Fibroblast of skin of back (primary cell): ENCODE results near the gene LRMDA.
A peak's percentile ranks its signal among the peaks of the same experiment; 100 is the strongest.
"Not testable (repeated sequence)": the region's sequence is repeated elsewhere in the genome, so short reads cannot be mapped to it uniquely, and the experiment has no call there.

Experiments
- DNase-seq: peaks from one replicate; pipeline ENCODE4 v3.0.0-alpha.2; 2013

Gene LRMDA

GRCh38 chr10:76037531-76038155 is 606.2 kb downstream of the LRMDA start:
- peak; percentile 93 for DNase-seq

DNA sequence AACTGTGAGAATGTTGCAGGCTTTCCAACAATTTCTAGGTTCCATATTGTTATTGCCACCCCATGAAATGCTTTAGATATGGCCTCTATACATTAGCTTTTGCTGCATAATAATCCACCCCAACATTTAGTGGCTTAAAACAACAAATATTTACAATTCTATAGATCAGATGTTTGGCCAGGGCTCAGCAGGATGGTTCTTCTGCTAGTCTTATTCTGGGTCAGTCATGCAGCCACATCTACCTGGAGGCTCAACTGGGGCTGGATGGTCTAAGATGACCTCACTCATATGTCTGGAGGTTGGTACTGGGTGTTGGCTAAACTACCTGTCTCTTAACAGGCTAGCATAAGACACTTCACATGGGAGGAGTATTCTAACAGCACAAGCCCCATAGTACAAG is 607.3 kb downstream of the LRMDA start:
- DNase-seq = no peak

DNA sequence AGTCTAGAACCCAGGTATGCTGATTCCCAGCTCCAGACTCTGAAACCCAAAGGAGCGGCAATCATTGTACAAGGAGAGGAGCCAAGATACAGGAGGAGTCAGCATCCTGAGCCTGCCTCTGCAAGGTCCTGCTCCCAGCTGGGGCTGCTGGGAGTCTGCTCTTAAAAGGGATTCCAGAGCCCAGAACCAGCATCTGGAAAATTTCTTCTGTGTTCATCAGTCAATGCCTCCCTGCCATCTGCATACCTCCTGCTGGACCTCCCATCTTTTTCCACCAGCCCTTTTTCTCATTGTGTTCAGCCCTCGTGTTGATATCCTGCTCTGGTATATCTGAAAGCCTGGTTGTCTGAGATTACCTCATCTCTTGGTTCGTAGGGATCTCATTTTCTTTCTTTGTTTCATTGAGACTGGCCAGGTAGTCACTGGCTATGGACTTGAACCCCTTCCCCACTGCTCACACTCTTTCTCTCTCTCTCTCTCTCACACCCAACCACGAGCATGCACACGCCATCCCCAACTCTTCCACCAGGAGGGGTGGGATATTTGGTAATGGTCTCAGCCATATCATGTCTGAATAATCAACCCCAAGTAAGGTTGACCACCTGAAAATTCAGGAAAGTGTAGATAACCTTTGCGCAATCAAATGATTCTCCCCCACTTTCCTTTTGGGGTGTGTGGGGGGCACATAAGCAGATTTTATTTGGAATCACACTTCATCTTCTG is 608.8 kb downstream of the LRMDA start:
- DNase-seq = no peak

GRCh38 chr10:76040830-76041220 is 609.4 kb downstream of the LRMDA start:
- DNase-seq = no peak

GRCh38 chr10:76041551-76041950 is 610.1 kb downstream of the LRMDA start:
- DNase-seq = no peak

- DNase-seq = peak; percentile 13
These were observed 611.8 kb downstream of the LRMDA start for GRCh38 chr10:76043261-76043660.

GRCh38 chr10:76044751-76045150 is 613.3 kb downstream of the LRMDA start:
- no peak for DNase-seq

DNA sequence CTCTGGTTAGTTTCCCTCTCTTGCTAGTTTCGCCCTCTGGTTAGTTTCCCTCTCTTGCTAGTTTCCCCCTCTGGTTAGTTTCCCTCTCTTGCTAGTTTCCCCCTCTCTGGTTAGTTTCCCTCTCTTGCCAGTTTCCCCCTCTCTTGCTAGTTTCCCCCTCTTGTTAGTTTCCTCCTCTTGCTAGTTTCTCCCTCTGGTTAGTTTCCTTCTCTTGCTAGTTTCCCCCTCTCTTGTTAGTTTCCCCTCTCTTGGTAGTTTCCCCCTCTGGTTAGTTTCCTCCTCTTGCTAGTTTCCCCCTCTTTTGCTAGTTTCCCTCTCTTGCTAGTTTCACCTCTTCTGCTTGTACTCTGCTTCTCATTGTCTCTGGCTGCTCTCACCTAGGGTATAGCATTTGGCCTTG is 613.8 kb downstream of the LRMDA start:
- DNase-seq = no peak

DNA sequence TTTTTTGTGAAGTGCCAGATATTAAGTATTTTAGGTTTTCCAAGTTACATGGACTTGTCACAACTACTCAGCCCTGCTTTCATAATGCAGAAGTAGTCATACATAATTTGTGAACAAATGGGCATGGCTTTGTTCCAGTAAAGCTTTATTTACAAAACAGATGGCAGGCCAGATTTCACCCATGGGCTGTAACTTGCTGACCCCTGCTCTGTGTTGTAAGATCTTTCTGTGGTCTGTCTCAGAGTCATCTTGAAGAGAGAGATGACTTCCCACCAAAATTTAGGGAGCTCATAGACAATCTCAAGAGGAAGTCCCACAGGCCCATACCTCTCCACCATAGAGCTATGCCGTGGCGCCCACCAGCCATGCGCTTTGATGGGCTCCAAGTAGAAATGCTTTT is 616.1 kb downstream of the LRMDA start:
- DNase-seq = no peak

GRCh38 chr10:76049581-76050290 is 618.3 kb downstream of the LRMDA start:
- DNase-seq = no peak

DNA sequence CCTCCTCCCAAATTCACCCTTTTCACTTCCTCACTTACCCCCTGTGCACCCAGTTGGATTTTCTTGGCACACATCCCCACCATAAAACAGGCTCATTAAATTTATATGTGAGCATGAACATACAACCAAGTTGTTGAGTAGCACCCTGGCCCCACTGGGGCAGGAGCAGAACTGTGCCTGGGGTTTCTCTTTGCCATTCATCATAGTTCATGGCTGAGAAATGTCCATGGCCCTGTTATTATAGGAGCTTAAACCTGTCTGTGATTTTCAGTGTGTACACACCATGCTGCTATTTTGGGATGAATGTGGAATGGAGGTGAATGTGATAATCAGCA is 618.8 kb downstream of the LRMDA start:
- no peak for DNase-seq

DNA sequence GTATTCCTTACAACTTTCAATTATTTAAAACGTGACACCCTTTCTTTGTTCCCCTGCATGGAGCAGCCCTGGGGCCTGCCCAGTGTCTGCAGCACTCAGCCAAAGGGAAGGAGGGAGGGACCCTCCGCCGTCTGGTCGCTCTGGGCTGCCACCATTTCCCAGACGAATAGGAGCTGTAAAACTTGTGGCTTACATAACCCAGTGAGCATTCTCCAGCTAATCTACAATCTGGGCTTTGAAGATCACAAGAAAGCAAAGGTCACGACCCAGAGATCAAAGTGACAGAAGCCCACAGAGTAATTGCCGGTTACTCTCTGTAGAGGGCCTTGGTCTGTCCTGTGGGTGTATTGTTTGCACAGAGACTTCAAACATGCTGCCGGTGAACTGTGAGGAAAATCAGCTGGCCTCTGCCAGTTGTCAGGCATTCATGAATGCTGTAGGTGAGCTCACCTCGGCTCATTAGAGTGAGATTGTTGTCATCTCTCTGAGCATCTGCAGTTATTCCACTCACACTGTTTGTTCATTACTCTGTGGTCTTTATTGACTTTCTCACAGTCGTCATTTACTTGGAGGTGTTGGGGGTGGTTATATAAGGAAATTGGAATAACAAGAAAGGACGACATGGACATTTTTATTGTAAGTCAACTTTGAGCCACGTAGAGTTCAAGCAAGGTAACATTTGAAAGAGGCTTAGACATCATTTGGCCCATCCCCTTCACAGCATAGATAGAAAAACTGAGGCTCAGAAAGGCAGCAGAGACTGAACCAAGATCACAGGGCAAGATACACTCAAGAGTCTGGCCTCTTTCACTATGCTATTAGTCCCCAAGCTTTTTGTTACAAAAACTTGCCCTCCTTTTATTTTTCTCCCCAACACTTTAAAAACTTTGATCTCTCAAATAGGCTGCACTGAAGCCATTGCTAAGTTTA is 619.8 kb downstream of the LRMDA start:
- DNase-seq = no peak

GRCh38 chr10:76052682-76053503 is 621.5 kb downstream of the LRMDA start:
- no peak for DNase-seq

DNA sequence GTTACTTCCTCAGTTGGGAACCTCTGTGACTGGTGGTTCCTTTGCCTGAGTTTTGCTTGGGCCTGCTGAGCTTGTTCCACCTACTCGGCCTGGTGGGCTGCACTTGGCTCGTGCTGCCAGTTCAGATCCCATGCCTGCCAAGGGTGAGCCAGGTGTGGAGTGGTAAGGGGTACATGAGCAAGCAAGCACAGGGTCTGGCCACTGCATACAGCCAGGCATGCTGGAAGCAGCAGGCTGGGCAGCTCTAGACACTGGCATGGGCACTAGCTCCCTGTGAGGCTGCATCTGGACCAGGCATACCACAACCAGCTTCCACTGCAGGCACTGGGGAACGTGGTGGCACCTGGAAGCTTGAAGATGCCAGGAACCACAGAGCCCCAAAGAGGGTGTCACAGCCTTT is 624.0 kb downstream of the LRMDA start:
- no peak for DNase-seq

- DNase-seq = no peak
These were observed 624.5 kb downstream of the LRMDA start for GRCh38 chr10:76055963-76056362.

DNA sequence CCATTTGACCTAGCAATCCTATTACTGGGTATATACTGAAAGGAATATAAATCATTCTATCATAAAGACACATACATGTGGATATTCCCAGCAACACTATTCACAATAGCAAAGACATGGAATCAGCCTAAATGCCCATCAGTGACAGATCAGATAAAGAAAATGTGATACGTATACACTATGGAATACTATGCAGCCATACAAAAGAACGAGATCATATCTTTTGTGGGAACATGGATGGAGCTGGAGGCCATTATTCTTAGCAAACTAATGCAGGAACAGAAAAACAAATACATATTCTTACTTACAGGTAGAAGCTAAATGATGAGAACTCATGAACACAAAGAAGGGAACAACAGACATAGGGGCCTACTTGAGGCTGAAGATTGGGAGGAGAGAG is 629.6 kb downstream of the LRMDA start:
- not testable (repeated sequence) for DNase-seq

DNA sequence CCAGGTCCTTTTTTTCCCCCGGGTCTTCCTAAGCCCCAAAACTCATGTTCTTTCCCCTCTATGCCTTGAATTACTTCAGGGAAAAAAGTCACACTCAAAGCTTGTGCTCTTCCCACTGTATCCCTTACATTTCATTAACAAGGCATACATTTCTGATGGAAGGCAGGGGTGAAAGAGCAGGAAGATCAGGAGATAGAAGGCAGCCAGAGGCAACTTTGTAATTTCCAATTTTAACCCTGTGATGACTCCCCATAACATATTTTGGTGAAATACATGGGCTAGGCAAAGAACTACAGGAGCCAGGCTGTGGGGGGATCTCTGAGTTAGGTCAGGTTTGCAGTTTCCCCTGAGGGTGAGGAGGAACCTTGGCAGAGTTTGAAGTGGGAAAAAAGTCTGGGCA is 635.0 kb downstream of the LRMDA start:
- no peak for DNase-seq

- no peak for DNase-seq
These were observed 636.0 kb downstream of the LRMDA start for GRCh38 chr10:76067447-76067846.

GRCh38 chr10:76068856-76069255 is 637.4 kb downstream of the LRMDA start:
- DNase-seq = no peak

DNA sequence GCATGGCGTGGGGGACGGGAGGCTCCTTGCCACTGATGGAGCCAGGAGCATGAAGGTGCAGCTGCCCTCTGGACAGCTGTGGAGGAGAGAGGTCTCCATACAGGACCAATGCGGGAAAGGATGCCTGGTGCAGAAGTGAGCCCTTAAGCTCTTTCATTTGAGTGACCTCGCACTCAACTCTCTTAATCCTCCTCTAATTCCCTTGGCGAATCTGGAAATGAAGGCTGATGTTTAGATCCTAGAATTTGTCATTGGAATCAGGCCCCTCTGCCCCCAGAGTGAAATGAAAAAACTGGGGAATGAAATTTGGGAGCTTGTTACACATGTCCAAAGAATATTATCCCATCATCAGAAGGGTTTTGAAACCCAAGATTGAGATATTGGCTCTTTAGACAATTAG is 639.5 kb downstream of the LRMDA start:
- DNase-seq = no peak

DNA sequence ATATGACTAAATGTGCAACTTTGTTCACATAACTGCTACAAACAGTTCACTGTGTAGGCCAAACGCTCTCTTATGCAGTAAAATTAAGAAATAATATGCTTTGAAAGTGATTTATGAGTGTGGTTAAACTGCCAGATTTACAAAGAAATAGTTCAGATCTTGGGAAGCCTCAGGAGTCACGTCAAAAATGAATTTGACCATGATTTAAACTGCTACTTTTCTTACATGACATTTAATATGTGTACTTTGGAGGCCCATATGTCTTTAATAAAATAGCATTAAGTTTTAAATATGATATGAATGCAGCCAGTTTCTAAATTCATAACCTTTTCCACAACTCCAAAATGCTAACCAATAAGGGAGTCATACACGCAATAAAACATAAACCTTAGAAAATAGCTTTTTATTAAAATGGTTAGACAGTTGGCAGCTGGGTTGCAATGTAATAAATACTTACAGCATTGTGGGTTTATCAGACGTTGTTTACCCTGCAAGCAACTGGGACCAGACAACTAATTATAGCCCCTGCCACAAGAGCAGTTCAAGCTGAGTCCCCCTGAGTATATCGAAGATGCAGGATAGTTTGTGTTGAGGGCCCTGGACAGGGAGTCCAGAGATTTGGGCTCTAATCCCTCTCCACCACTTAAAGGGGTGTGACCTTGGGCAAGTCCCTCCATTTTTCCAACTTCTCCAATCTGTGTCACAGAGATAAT is 640.4 kb downstream of the LRMDA start:
- DNase-seq = peak; percentile 76
